ENCODE data around the gene ACMSD.

The ACMSD gene

DNA sequence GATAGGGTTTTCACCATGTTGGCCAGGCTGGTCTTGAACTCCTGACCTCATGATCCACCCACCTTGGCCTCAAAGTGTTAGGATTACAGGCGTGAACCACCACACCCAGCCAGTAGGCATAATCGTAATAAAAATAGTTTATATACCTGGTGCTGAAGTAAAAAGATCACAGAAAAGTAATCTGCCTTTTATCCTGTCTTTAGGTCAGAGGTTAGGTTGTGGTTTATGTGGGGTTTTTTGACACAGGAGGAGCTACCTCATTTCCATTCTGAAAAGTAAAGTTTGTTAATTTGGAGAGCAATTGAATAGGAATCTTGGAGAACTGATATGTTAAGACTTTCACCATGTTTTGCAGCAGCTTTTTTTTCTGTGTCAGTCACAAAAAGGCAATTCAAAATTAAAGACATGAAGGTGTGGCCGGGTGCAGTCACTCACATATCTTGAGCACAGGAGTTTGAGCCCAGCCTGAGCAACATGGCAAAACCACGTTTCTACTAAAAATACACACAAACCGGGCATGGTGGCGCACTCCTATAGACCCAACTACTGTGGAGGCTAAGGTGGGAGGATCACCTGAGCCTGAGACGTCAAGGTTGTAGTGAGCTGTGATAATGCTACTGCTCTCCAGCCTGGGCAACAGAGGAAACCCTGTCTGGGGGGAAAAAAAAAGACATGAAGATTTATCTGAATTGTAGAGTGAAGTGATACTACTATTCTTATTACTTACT is 111.7 kb downstream of the ACMSD start:
- ChIA-PET POLR2A (ENCODE audit: low non-redundant PET) (no interaction called here), CTCF (no interaction called here)
- TF ChIP-seq CTCF (conservative IDR thresholded peaks at IDR 0.05; ENCODE audit: low read depth): no peak
- H3K27ac ChIP-seq: no peak overlapping the region
- DNase-seq (ENCODE audit: low spot score): no peak

DNA sequence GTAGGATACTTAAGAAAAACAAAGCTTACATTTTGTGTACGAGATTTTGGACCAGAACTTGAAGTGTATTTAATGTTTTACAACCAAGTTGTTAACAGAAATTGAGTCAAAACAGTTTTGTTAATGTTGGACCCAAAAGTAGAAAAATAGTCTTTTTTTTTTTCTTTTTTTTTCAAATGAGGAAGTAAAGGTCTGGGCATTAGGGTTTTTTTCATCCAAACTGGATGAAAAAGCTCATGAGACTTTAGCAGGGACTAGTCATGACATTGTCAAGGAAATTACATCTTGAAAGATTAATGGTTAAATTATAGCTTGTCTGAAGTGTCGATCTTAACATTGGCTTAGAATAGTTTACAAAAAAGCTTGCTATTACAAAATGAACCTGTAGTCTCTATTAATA is 112.5 kb downstream of the ACMSD start:
- TF ChIP-seq CTCF (conservative IDR thresholded peaks at IDR 0.05; ENCODE audit: low read depth): no peak
- no peak overlapping the region for H3K27ac ChIP-seq
- POLR2A ChIA-PET (ENCODE audit: low non-redundant PET): no interaction called here
- CTCF ChIA-PET: no interaction called here
- no peak for DNase-seq (ENCODE audit: low spot score)

Measured in RWPE1 (cell line).